A549 (cell line): ENCODE results near the gene ASIC1.

Source experiments
- EP300 ChIP-seq, 2 experiments: fragments of >200 bp; sonication (Bioruptor Twin); formaldehyde crosslinking; IDR thresholded peaks; 2 replicates in 1 of 2; 3 replicates in 1 of 2; pipeline ENCODE4 v1.6.1; 2016 to 2017
- USF2 ChIP-seq: fragments of 450-650 bp; IDR thresholded peaks from 2 replicates; pipeline ENCODE4 v1.6.1; 2014; ENCODE audit warnings: antibody characterized with exemption
- ZSCAN20 ChIP-seq: fragments of 250-450 bp; sonication (Bioruptor Pico); IDR thresholded peaks from 2 replicates; pipeline ENCODE4 v1.8.0; 2022; ENCODE audit warnings: mild to moderate bottlenecking, moderate library complexity

- TF ChIP-seq USF2, result no peak
- TF ChIP-seq ZSCAN20 (CRISPR knock-in tag), result no peak
- no peak for TF ChIP-seq EP300 (IDR thresholded peaks at IDR 0.05)
Observed at GRCh38 chr12:50132505-50133135, 75.2 kb downstream of the ASIC1 start.
